Measurements from ENCODE around the gene MAN1A1. TPM values are rescaled to one million over a fixed set of nuclear protein-coding genes. Genes with fewer than 3 reads are reported as not detected.

MAN1A1 gene
- total RNA-seq, 1 donor from 2014 or later, result 23.4 TPM

DNA sequence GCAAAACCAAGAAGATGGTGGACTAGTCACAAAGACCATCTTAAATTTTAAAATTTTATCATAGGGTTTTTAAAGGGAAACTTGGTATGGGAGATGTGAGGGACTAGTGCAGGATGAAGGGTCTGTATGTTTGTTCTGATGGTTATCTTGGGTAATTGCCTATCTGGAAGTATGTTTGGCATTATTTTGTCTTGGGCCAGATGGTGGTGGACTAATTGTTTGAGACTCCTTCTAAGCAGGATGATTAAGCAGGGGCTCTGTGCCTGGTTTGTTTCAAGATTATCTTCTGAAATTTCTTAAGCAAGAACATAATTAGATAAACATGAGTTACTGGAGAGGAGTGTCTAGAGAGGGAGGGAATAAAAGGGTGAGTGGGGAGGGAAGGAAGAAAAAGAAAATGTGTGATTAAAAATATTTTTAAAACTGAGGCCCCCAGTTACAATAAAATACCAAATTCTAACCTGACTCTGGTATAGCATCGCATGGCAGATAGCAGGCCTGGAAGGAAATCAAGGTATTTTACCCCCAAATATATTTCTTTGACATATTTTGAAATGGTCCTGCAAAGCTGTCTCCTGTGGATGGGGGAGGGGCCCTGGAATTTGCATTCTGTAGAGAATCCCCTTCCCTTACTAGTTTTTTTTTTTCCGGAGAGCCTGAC lies 221.2 kb downstream of the MAN1A1 start:
- TF ChIP-seq, protein P1, sequence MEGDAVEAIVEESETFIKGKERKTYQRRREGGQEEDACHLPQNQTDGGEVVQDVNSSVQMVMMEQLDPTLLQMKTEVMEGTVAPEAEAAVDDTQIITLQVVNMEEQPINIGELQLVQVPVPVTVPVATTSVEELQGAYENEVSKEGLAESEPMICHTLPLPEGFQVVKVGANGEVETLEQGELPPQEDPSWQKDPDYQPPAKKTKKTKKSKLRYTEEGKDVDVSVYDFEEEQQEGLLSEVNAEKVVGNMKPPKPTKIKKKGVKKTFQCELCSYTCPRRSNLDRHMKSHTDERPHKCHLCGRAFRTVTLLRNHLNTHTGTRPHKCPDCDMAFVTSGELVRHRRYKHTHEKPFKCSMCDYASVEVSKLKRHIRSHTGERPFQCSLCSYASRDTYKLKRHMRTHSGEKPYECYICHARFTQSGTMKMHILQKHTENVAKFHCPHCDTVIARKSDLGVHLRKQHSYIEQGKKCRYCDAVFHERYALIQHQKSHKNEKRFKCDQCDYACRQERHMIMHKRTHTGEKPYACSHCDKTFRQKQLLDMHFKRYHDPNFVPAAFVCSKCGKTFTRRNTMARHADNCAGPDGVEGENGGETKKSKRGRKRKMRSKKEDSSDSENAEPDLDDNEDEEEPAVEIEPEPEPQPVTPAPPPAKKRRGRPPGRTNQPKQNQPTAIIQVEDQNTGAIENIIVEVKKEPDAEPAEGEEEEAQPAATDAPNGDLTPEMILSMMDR (conservative IDR thresholded peaks at IDR 0.05; ENCODE audit: low read depth, low read length), result no peak
- H3K4me3 ChIP-seq (ENCODE audit: low read depth, low read length), result no peak overlapping the region
- DNase-seq (ENCODE audit: low read depth), result no peak

DNA sequence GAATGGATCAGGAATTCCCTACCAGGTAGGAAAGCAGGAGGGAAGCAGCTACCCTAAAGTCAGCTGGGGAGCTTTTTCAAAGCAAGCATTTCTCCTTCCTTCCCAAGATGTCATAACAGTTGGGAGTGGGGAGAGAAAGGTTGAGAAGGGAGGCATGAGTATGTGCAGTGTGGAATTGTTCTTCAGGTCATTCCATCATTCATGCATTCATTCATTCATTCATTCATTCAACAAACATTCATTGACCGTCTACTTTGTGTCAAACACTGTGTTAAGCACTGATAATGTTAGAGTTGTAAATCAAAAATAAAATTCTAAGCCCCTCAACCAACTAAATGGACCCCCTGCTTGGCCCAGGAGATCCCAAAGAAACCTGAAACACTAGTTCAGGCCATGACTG lies 221.9 kb downstream of the MAN1A1 start:
- no peak overlapping the region for H3K4me3 ChIP-seq (ENCODE audit: low read depth, low read length)
- TF ChIP-seq, protein P1 (conservative IDR thresholded peaks at IDR 0.05; ENCODE audit: low read depth, low read length), result no peak
- DNase-seq (ENCODE audit: low read depth), result no peak

All from epithelial cell of proximal tubule (primary cell).